ENCODE measurements around the gene CTSD.

DNA sequence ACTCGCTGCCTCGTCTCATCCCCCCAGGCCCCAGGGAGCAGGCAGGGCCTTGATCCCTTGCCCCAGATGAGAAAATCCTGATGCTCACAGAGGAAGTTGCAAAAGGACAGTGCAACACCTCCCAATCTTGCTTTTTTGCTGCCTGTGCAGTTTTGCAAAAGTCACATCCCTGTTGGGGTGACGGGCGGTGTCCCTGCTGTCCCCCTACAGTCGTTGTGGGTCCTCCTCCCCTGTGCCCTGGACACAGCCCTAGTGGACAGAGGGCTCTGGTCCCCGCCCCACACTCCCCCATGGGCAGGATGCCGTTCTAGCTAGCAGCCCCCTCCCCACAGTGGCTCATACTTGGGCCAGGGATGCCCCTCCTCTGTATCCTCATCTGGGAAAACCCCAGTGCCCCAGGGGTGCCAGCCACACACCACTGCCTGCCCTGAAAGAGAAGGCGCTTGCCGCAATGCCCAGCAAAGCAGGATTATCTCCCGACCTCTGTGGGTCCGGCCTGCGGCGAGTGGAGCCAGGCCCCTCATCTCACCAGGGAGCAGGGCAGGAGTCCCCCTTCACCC lies 18.4 kb upstream of the CTSD start:
- no peak for TF ChIP-seq NRF1 (IDR thresholded peaks at IDR 0.05; ENCODE audit: low read depth, low read length)
- TF ChIP-seq EP300 (IDR thresholded peaks at IDR 0.05; ENCODE audit: borderline replicate concordance in 1 of 2, low read depth in 1 of 2, low read length in 1 of 2) = no peak
- TF ChIP-seq, protein P1, sequence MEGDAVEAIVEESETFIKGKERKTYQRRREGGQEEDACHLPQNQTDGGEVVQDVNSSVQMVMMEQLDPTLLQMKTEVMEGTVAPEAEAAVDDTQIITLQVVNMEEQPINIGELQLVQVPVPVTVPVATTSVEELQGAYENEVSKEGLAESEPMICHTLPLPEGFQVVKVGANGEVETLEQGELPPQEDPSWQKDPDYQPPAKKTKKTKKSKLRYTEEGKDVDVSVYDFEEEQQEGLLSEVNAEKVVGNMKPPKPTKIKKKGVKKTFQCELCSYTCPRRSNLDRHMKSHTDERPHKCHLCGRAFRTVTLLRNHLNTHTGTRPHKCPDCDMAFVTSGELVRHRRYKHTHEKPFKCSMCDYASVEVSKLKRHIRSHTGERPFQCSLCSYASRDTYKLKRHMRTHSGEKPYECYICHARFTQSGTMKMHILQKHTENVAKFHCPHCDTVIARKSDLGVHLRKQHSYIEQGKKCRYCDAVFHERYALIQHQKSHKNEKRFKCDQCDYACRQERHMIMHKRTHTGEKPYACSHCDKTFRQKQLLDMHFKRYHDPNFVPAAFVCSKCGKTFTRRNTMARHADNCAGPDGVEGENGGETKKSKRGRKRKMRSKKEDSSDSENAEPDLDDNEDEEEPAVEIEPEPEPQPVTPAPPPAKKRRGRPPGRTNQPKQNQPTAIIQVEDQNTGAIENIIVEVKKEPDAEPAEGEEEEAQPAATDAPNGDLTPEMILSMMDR (IDR thresholded peaks at IDR 0.05) = no peak
- no peak for TF ChIP-seq SMC3 (IDR thresholded peaks at IDR 0.05; ENCODE audit: low read depth, low read length)
- TF ChIP-seq RAD21 (IDR thresholded peaks at IDR 0.05; ENCODE audit: low read length) = no peak
